Spleen (tissue), 11 donors: Measurements from ENCODE around the gene BAG2. TPM values are rescaled to one million over a fixed set of nuclear protein-coding genes. Genes with fewer than 3 reads are reported as not detected.

Experiments
- DNase-seq: peaks from one replicate; pipeline ENCODE4 v3.0.0-alpha.2; 2020
- H3K27ac ChIP-seq, 8 donors: fragments of 200-600 bp; sonication (generic) in 7 of 8; 1 replicate in 4 of 8; 2 replicates in 4 of 8; pipeline versions ENCODE4 v1.5.0 to v1.8.0; 2016 to 2021; ENCODE audit warnings: inconsistent platforms in 4 of 8, mild to moderate bottlenecking in 4 of 8, moderate library complexity in 1 of 8
- H3K27me3 ChIP-seq, 7 donors: fragments of 200-600 bp; sonication (generic) in 6 of 7; replicated peaks in 1 of 7; 1 replicate in 4 of 7; 2 replicates in 3 of 7; pipeline versions ENCODE4 v1.5.0 to v1.8.0; 2016 to 2021; ENCODE audit warnings: inconsistent platforms in 3 of 7, mild to moderate bottlenecking in 1 of 7
- H3K36me3 ChIP-seq, 6 donors: fragments of 200-600 bp; sonication (generic) in 5 of 6; 1 replicate in 4 of 6; 2 replicates in 2 of 6; pipeline versions ENCODE4 v1.5.0 to v1.8.0; 2016 to 2021; ENCODE audit warnings: inconsistent platforms in 2 of 6
- H3K4me1 ChIP-seq, 6 donors: fragments of 200-600 bp; sonication (generic) in 5 of 6; 1 replicate in 3 of 6; 2 replicates in 3 of 6; pipeline versions ENCODE4 v1.5.0 to v1.8.0; 2016 to 2021; ENCODE audit warnings: inconsistent platforms in 3 of 6
- H3K4me3 ChIP-seq, 8 donors: fragments of 200-600 bp; sonication (generic) in 7 of 8; 1 replicate in 4 of 8; 2 replicates in 4 of 8; pipeline versions ENCODE4 v1.5.0 to v1.8.0; 2016 to 2021; ENCODE audit warnings: inconsistent platforms in 4 of 8, mild to moderate bottlenecking in 4 of 8, moderate library complexity in 2 of 8
- H3K9me3 ChIP-seq, 8 donors: fragments of 200-600 bp; sonication (generic) in 7 of 8; 1 replicate in 4 of 8; 2 replicates in 4 of 8; pipeline versions ENCODE4 v1.5.0 to v1.8.0; 2016 to 2021; ENCODE audit warnings: inconsistent platforms in 4 of 8
- CTCF ChIP-seq, 11 experiments: fragments of 200-600 bp in 7 of 11; fragments of 450-650 bp in 4 of 11; sonication (generic) in 4 of 11; IDR thresholded peaks in 8 of 11; conservative IDR thresholded peaks in 3 of 11; 1 replicate in 7 of 11; 2 replicates in 4 of 11; pipeline versions ENCODE4 v1.4.0 to v1.8.0; 2016 to 2021; ENCODE audit warnings: antibody characterized with exemption in 11 of 11, inconsistent platforms in 4 of 11, mild to moderate bottlenecking in 1 of 11
- POLR2A ChIP-seq, 3 donors: fragments of 450-650 bp; IDR thresholded peaks; one replicate each; pipeline ENCODE4 v1.5.1; 2017; ENCODE audit warnings: antibody characterized with exemption in 3 of 3, mild to moderate bottlenecking in 1 of 3
- POLR2AphosphoS5 ChIP-seq, 3 donors: sonication (generic); formaldehyde crosslinking; IDR thresholded peaks; one replicate each; pipeline ENCODE4 v1.5.1; 2017; ENCODE audit warnings: antibody characterized with exemption in 3 of 3
- WGBS, 5 donors: extraction: QIAGEN DNeasy Blood & Tissue Kit in 3 of 5; methylation state at CpG; one replicate each; pipeline versions ENCODE4 v1.1.5 to v1.1.7; 2013 to 2018; 5-methylcytosine and 5-hydroxymethylcytosine counted together
- intact Hi-C: fragments of 100-400 bp; cut with DNase I; formaldehyde crosslinking; loops from one replicate; pipeline ENCODE4 v1.15.0; 2023; ENCODE audit warnings: low total_unique reads
- polyA plus RNA-seq, 3 donors: library from polyadenylated mRNA; stranded (reverse); fragments of 200-250 nt; gene quantifications; one replicate each; pipeline ENCODE4 v1.2.1, GENCODE V29; 2013
- total RNA-seq, 7 donors: library from RNA; depleted of rRNA in 3 of 7; stranded (reverse); fragments of >200 nt in 3 of 7; fragmentation: NEBNext Ultra II Directional in 4 of 7; extraction: Animal tissue kit (Norgen Biotek cat#: 25700) in 4 of 7; gene quantifications; one replicate each; pipeline versions ENCODE4 v1.1.0 to v1.2.1, GENCODE V29; 2016 to 2021
- donor health status: healthy with polysubstance abuse.
- donor health status: DM: no; HTN: no; CAD: no; lungs with moderate emphysema.
- donor health status: DM: no; HTN: no; CAD: no.
- donor health status: Bipolar disorder and iron deficiency.
- donor health status: healthy.
- donor health status: DM: no; HTN: no; CAD: no.
- donor health status: DM: yes; HTN: yes; CAD: no.

The BAG2 gene
- total and polyA plus RNA-seq, 10 donors = 0.98 to 3.8 (median 2.0) TPM

GRCh38 chr6:57221936-57222742 is 50.0 kb downstream of the BAG2 start, which contains the start of gene RAB23:
RAB23 (minus strand) TSS chr6:57222307; CDS start chr6:57210380, 11,927 bp downstream.
- peak within 1 kb of the TSS; percentile 69 to 100 (median 99) for H3K4me3 ChIP-seq
- H3K27me3 ChIP-seq = peaks cover 0 to 16% (median 0%) of the 10 kb centered on the region in 7 donors
- intact Hi-C loops = loop anchor here (10.0 kb wide), 1 partner anchor 47 kb away; the partner anchor contains the start of gene BAG2
- WGBS, 5 donors = 0 to 1% (median 1%) methylated on average over 35 to 69 of the region's 69 CpGs
- peak; percentile 94 for DNase-seq
- no peaks in the 10 kb centered on the region for H3K36me3 ChIP-seq
- no peaks in the 10 kb centered on the region for H3K9me3 ChIP-seq
- H3K27ac ChIP-seq = peak within 1 kb of the TSS in 7 of 8 donors; percentile 18 to 85 (median 75)
- H3K4me1 ChIP-seq = peaks cover 0 to 25% (median 13%) of the 10 kb centered on the region in 6 donors
- TF ChIP-seq POLR2AphosphoS5 (IDR thresholded peaks at IDR 0.05) (peak; percentile 82 to 91 (median 84)), POLR2A (IDR thresholded peaks at IDR 0.05) (peak in 1 of 3 donors; percentile 56), CTCF (IDR thresholded peaks at IDR 0.05 in 8 of 11, conservative IDR thresholded peaks at IDR 0.05 in 3 of 11) (peak in 5 of 11 experiments; percentile 0 to 19 (median 8))

- peaks cover 0 to 16% (median 0%) of the 10 kb centered on the region in 7 donors for H3K27me3 ChIP-seq
- TF ChIP-seq CTCF (IDR thresholded peaks at IDR 0.05 in 8 of 11, conservative IDR thresholded peaks at IDR 0.05 in 3 of 11) (no peak), POLR2A (IDR thresholded peaks at IDR 0.05) (no peak), POLR2AphosphoS5 (IDR thresholded peaks at IDR 0.05) (no peak)
- intact Hi-C loops = loop anchor here (10.0 kb wide), 1 partner anchor 48 kb away; the partner anchor contains the start of gene BAG2
- peaks cover 0 to 25% (median 13%) of the 10 kb centered on the region in 6 donors for H3K4me1 ChIP-seq
- 14 to 22% (median 16%) methylated on average over 5 of the region's 5 CpGs for WGBS, 5 donors
- H3K9me3 ChIP-seq = no peaks in the 10 kb centered on the region
- H3K36me3 ChIP-seq = no peaks in the 10 kb centered on the region
- H3K4me3 ChIP-seq = peak overlapping the region; percentile 69 to 100 (median 99)
- DNase-seq = no peak
- H3K27ac ChIP-seq = peak overlapping the region in 2 of 8 donors; percentile 82 to 85
Observed at GRCh38 chr6:57222743-57223077, 50.6 kb downstream of the BAG2 start.

DNA sequence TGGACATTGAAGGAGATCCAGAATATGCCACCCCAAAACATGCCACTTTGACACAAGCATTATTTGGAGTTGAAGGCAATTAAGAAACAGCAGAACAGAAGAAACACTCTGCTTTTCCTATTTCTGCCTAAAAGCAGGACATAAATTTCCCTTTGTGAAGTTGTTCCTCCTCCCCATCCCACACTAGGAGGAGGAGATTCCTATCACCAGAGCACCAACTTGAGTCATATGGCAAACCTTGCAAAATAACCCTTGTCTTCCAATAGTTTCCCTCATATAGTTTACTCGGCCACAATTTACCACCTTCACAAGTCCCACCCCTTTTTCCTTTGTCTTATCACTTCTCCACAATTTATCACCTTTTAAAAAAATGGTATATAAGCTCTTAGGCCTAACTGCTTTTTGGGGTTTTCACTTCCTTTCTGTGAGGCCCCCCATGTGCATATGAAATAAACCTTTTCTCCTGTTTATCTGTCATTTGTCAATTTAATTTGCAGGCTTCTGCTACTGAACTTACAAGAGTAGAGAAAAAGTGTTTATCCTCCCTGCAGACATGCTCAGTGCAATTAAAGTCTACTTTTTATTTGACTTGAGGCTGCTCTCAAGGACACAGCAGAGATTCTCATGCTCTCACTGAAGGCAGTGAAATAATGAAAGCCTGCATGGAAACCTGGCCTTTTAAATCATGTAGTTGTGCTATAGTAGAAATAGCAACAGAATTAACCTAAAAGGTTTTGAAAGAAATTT is 52.8 kb downstream of the BAG2 start:
- H3K36me3 ChIP-seq = no peaks in the 10 kb centered on the region
- peaks cover 0 to 25% (median 13%) of the 10 kb centered on the region in 6 donors for H3K4me1 ChIP-seq
- 28 to 47% (median 36%) methylated on average over 1 of the region's 1 CpG for WGBS, 5 donors
- intact Hi-C loops = loop anchor here (10.0 kb wide), 1 partner anchor 50 kb away; the partner anchor contains the start of gene BAG2
- peaks cover 0 to 16% (median 0%) of the 10 kb centered on the region in 7 donors for H3K27me3 ChIP-seq
- DNase-seq = no peak
- no peak overlapping the region for H3K27ac ChIP-seq
- H3K4me3 ChIP-seq = no peak overlapping the region
- TF ChIP-seq POLR2AphosphoS5 (IDR thresholded peaks at IDR 0.05) (no peak), POLR2A (IDR thresholded peaks at IDR 0.05) (no peak), CTCF (IDR thresholded peaks at IDR 0.05 in 8 of 11, conservative IDR thresholded peaks at IDR 0.05 in 3 of 11) (no peak)
- H3K9me3 ChIP-seq = no peaks in the 10 kb centered on the region
